Coronary artery (tissue), 2 donors: Measurements from ENCODE around the gene PKD1L1.

ENCODE experiments used
- DNase-seq: peaks from one replicate; pipeline ENCODE4 v3.0.0-alpha.2; 2017; ENCODE audit warnings: low spot score
- H3K27ac ChIP-seq, 2 donors: fragments of 200-600 bp; sonication (generic); one replicate each; pipeline ENCODE4 v1.5.1; 2016 to 2019
- H3K4me3 ChIP-seq: fragments of 200-600 bp; sonication (generic); 2 replicates; pipeline ENCODE4 v1.5.1; 2016; ENCODE audit warnings: mild to moderate bottlenecking, moderate library complexity
- CTCF ChIP-seq: fragments of 200-600 bp; sonication (generic); IDR thresholded peaks from one replicate; pipeline ENCODE4 v1.5.1; 2019; ENCODE audit warnings: antibody characterized with exemption

PKD1L1 gene

DNA sequence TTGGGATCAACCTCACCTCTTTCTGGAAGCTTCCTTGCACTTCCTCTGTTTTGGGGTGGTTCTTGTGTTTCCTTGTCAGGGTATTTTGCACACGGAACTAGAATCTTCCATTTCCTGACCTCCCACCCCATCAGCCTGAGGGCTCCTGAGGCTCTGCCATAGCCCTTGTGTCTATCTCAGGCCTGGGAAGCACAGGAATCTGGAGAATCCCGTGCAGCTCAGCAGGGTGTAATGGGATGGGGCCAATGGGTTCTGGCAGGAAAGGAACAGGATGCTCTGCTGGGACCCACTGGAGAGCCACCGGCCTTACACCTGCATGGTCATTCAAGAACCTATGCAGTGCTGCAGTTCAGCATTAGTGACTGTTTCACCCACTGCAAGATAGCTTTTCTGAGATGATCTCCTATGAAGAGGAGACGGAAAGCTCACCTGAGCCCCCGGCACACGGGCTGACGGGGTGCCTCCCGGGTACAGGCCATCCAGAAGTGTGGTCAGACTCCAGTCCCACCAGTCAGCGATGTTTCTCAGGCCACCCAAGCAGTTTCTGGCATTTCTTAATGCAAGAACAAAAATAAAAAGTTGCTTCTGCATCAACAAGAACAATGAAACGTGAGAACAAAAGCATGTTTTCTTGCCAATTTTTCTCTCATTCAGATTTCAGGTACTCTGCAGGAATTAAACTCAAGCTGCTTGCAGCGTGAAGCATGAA lies 133.2 kb downstream of the PKD1L1 start:
- Histone ChIP-seq H3K27ac (no peak overlapping the region), H3K4me3 (no peak overlapping the region)
- no peak for TF ChIP-seq CTCF
- DNase-seq = no peak

DNA sequence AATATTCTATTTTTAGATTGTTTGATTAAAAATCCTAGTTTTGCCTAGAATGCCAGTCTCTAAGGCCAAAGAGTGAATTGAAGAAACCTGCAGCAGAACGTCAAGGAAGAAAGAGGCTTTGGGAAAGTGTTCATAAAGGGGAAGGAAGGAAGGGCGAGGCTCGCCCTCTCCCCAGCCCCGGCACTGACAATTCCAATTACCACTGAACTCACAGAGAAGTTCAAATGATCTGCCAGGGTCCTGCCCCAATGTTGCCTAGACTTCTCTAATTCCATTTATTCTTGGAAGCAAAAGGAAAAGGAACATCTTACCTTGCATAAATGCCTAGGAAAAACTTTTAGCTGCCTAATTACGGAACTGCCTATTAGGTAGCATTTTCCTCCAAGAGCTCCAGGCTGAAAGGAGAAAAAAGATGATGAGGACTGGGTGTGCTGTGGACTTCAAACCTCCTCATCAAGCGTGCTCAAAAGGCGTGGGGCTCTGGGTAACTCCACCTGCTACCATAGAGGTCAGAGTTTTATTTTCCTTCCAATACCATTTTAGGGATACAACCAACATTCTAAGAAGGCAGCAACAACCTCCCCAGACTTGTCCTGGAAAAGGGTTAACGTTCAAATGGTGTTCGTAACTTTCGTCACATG lies 134.5 kb downstream of the PKD1L1 start:
- no peak for DNase-seq
- no peak overlapping the region for H3K4me3 ChIP-seq
- TF ChIP-seq CTCF = no peak
- no peak overlapping the region for H3K27ac ChIP-seq

DNA sequence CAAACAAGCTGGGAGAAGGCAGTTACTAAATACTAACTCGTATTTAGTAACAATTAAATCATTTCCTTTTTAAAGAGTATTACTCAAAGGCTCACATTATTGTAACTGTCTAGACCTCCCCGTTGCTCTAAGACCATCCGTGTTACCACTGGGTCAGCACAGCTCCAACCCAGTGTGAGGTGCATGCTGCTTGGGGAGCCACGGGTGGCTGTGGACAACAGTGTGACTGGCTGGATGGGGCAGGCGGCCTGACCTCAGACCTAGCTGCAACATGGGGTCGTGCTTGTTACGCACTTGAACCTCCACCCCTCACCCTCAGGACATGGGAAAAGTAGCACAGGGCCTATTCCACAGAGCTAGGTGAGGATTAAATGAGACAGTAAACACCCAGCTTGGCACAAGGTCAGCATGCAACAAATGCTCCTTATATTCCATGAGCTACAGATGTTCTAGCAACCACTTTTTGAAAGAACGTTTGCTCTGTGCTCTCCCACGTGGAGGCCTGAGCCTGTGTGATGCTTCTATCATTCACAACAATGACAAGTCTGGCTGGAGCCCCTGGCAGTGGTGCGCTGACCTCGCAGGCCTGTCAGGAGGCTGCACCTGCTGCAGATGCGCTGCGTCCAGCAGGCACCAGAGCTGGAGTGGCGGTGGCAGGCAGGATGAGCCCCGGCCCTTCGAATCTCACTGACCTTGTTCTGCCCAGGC lies 135.7 kb downstream of the PKD1L1 start:
- no peak for TF ChIP-seq CTCF
- no peak overlapping the region for H3K4me3 ChIP-seq
- H3K27ac ChIP-seq = no peak overlapping the region
- DNase-seq = no peak

DNA sequence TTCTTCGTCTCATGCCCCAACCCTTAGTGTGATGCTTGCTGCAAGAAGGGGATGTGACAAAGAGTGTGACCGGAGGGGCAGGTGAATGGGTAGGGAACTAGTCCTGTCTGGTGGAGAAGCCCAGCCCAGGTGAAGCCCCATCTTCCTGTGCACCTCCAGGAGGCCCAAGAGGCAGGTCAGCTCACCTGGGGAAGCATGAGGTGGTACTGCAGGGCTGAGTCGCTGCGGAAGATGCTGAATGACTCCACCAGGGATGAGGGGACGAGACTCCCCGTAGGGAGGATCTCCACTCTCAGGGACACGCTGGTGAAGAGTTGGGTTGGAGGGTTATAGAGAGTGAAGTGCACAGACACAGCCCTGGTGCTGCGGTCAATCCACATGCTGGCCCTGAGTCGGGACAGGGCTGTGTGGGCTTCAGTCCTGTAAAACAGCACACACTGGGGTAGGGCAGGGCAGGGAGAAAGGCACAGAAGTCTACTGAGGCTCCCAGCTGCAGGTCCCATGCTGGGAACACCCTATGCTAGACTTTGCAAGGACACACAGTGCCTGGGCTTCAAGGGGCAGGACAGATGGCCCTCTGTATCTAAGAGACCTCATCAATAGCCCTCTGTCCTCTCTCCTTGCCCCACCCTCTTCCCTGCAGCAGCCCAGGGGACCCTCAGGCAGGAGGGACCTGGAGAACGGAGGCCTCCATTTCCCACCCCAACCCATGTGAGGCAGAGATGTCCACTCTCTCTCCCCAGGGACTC lies 136.5 kb downstream of the PKD1L1 start:
- H3K27ac ChIP-seq = no peak overlapping the region
- TF ChIP-seq CTCF = no peak
- no peak for DNase-seq
- no peak overlapping the region for H3K4me3 ChIP-seq

DNA sequence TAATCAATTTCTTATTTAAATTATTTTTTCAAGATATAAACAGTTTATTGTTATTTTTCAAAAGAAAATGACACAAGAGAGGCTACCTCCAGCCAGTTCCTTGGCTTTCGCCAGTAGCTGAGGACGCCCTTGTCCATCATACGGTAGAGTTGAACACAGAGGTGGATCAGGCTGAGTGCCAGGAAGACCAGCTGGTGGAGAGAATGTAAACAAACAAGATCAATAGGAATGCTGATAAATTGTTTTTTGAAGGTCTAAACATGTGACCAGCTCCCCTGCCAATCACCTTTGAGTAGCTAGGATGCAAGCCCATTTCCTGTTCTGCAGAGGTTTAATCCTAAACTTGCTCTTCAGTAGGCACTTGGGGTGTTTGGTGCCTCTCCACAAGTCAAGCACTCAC lies 138.9 kb downstream of the PKD1L1 start:
- DNase-seq = no peak
- TF ChIP-seq CTCF = no peak
- Histone ChIP-seq H3K27ac (no peak overlapping the region), H3K4me3 (no peak overlapping the region)

DNA sequence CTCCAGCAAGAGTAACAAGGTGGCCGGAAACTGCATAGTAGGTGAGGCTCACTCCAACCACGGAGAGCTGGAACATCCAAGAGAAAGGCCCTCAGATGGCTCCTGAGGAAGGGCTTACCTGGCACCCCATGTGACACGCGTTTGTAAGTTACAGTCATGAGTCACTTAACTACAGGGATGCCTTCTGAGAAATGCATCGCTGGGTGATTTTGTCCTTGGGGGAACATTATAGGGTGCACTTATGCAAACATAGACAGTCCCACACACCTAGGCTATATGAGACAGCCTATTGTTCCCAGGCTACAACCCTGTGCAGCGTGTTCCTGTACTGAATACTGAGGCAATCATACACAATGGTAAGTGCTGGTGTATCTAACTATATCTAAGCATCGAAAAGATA lies 139.9 kb downstream of the PKD1L1 start:
- no peak for TF ChIP-seq CTCF
- DNase-seq = no peak
- H3K4me3 ChIP-seq = no peak overlapping the region
- H3K27ac ChIP-seq = no peak overlapping the region
